Measurements from ENCODE around the gene SATB1. TPM values are rescaled to one million over a fixed set of nuclear protein-coding genes. Genes with fewer than 3 reads are reported as not detected.

SATB1 gene
- total RNA-seq, 1 experiment from 2014 or later: 2.7 TPM

DNA sequence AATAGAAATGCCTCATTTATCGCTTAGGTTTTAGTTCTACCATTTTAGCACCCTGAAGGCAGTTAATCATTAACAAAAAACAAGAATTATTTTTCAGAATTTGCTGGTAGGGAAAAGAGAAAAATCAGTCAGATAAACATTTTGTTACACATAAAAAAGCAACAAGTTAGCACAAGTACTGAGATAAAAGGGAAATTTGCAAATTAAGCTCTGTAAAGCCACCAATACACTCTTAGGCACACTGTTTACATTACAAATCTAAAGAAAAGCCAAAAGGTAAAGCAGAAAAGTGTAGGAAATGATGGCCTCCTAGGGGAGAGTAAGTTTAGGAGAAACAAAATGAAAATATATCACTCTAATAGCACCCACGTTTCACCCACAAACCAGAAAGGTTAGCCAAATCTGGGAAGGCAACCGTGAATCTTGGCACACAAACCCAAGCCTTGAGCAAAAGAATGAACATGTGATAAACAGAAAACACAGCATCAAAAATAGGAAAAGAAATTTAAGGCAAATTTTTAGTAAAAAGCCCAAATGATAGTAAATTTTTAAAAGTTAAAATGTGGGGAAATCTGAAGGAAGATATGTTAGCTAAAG is 1.6 kb upstream of the SATB1 start:
- Histone ChIP-seq H3K9me3 (ENCODE audit: control insufficient read depth in 1 of 2, insufficient read depth in 1 of 2, low read depth in 1 of 2, low read length in 2 of 2) (no peaks in the 10 kb centered on the region), H3K9me2 (ENCODE audit: insufficient read depth) (no peaks in the 10 kb centered on the region), H3K9ac (ENCODE audit: low read length) (no peak overlapping the region), H3K4me2 (ENCODE audit: low read length) (no peak overlapping the region), H3K4me1 (ENCODE audit: control insufficient read depth in 1 of 2, insufficient read depth in 2 of 2, low read length in 2 of 2) (peaks cover 0 to 19% of the 10 kb centered on the region in 2 experiments; a peak in 2 of 4 replicates), H3K27me3 (ENCODE audit: insufficient read depth, low read length) (peaks cover 34% of the 10 kb centered on the region), H4K20me1 (ENCODE audit: insufficient read depth) (no peaks in the 10 kb centered on the region), H3K36me3 (ENCODE audit: control insufficient read depth in 1 of 2, insufficient read depth in 2 of 2, low read length in 2 of 2) (no peaks in the 10 kb centered on the region), H2AFZ (ENCODE audit: low read depth, low read length, poor library complexity, severe bottlenecking) (no peak overlapping the region), H3K79me2 (ENCODE audit: insufficient read depth, low read length) (no peaks in the 10 kb centered on the region), H3K4me3 (replicated peaks in 1 of 2; ENCODE audit: low read depth in 1 of 2, low read length in 2 of 2) (no peak overlapping the region), H3K27ac (ENCODE audit: low read depth, low read length) (no peak overlapping the region)
- DNase-seq (ENCODE audit: low read depth, low spot score) (no peak), ATAC-seq (no peak)
- ChIA-PET CTCF (no interaction called here), RAD21 (ENCODE audit: low non-redundant PET in 1 of 2, low total read pairs in 2 of 2, uncharacterized antibody in 2 of 2, unreplicated experiment in 2 of 2) (no interaction called here), POLR2A (no interaction called here)
- TF ChIP-seq SP1 (IDR thresholded peaks at IDR 0.05; ENCODE audit: low read depth) (no peak), ZFX (IDR thresholded peaks at IDR 0.05) (no peak), TCF7L2 (IDR thresholded peaks at IDR 0.05; ENCODE audit: borderline replicate concordance, extremely low read depth, insufficient read depth, insufficient read length) (no peak), ELF1 (IDR thresholded peaks at IDR 0.05; ENCODE audit: borderline replicate concordance, low read depth) (no peak), JUND (IDR thresholded peaks at IDR 0.05) (no peak), SIN3A (IDR thresholded peaks at IDR 0.05; ENCODE audit: low read depth) (no peak), EZH2 (IDR thresholded peaks at IDR 0.05) (no peak), FOSL1 (IDR thresholded peaks at IDR 0.05; ENCODE audit: low read depth) (no peak), POLR2AphosphoS5 (IDR thresholded peaks at IDR 0.05; ENCODE audit: low read depth, low read length) (no peak), CEBPB (IDR thresholded peaks at IDR 0.05; ENCODE audit: low read depth) (no peak), YY1 (IDR thresholded peaks at IDR 0.05; ENCODE audit: extremely low read depth, insufficient replicate concordance, low read depth, low read length) (no peak), ZNF274 (IDR thresholded peaks at IDR 0.05; ENCODE audit: low read depth, low read length) (no peak), EGR1 (IDR thresholded peaks at IDR 0.05; ENCODE audit: low read depth) (no peak), SRF (IDR thresholded peaks at IDR 0.05; ENCODE audit: low read depth) (no peak), RAD21 (IDR thresholded peaks at IDR 0.05; ENCODE audit: low read depth) (no peak)
- TF ChIP-seq, protein P1, sequence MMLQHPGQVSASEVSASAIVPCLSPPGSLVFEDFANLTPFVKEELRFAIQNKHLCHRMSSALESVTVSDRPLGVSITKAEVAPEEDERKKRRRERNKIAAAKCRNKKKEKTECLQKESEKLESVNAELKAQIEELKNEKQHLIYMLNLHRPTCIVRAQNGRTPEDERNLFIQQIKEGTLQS (IDR thresholded peaks at IDR 0.05): no peak
- TF ChIP-seq, protein P2, sequence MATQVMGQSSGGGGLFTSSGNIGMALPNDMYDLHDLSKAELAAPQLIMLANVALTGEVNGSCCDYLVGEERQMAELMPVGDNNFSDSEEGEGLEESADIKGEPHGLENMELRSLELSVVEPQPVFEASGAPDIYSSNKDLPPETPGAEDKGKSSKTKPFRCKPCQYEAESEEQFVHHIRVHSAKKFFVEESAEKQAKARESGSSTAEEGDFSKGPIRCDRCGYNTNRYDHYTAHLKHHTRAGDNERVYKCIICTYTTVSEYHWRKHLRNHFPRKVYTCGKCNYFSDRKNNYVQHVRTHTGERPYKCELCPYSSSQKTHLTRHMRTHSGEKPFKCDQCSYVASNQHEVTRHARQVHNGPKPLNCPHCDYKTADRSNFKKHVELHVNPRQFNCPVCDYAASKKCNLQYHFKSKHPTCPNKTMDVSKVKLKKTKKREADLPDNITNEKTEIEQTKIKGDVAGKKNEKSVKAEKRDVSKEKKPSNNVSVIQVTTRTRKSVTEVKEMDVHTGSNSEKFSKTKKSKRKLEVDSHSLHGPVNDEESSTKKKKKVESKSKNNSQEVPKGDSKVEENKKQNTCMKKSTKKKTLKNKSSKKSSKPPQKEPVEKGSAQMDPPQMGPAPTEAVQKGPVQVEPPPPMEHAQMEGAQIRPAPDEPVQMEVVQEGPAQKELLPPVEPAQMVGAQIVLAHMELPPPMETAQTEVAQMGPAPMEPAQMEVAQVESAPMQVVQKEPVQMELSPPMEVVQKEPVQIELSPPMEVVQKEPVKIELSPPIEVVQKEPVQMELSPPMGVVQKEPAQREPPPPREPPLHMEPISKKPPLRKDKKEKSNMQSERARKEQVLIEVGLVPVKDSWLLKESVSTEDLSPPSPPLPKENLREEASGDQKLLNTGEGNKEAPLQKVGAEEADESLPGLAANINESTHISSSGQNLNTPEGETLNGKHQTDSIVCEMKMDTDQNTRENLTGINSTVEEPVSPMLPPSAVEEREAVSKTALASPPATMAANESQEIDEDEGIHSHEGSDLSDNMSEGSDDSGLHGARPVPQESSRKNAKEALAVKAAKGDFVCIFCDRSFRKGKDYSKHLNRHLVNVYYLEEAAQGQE (IDR thresholded peaks at IDR 0.05; ENCODE audit: low read depth): no peak
- TF ChIP-seq, protein P3, sequence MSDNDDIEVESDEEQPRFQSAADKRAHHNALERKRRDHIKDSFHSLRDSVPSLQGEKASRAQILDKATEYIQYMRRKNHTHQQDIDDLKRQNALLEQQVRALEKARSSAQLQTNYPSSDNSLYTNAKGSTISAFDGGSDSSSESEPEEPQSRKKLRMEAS (IDR thresholded peaks at IDR 0.05): no peak
- TF ChIP-seq, protein P4, sequence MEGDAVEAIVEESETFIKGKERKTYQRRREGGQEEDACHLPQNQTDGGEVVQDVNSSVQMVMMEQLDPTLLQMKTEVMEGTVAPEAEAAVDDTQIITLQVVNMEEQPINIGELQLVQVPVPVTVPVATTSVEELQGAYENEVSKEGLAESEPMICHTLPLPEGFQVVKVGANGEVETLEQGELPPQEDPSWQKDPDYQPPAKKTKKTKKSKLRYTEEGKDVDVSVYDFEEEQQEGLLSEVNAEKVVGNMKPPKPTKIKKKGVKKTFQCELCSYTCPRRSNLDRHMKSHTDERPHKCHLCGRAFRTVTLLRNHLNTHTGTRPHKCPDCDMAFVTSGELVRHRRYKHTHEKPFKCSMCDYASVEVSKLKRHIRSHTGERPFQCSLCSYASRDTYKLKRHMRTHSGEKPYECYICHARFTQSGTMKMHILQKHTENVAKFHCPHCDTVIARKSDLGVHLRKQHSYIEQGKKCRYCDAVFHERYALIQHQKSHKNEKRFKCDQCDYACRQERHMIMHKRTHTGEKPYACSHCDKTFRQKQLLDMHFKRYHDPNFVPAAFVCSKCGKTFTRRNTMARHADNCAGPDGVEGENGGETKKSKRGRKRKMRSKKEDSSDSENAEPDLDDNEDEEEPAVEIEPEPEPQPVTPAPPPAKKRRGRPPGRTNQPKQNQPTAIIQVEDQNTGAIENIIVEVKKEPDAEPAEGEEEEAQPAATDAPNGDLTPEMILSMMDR (IDR thresholded peaks at IDR 0.05 in 2 of 3, conservative IDR thresholded peaks at IDR 0.05 in 1 of 3; ENCODE audit: borderline replicate concordance in 1 of 3, insufficient read depth in 1 of 3, low read depth in 2 of 3, low read length in 2 of 3): no peak
- no TSS peak for BruUV-seq (replicated peaks)
- intact Hi-C loops (cut with micrococcal nuclease): no loop called here
